Measurements from ENCODE around the gene NYNRIN. TPM values are rescaled to one million over a fixed set of nuclear protein-coding genes. Genes with fewer than 3 reads are reported as not detected.

NYNRIN gene
- 0.25 to 0.34 TPM (median 0.26 TPM) in 5 replicates for total RNA-seq (2022; extraction: Qiagen RNA extraction; ENCODE audit: low read depth)

DNA sequence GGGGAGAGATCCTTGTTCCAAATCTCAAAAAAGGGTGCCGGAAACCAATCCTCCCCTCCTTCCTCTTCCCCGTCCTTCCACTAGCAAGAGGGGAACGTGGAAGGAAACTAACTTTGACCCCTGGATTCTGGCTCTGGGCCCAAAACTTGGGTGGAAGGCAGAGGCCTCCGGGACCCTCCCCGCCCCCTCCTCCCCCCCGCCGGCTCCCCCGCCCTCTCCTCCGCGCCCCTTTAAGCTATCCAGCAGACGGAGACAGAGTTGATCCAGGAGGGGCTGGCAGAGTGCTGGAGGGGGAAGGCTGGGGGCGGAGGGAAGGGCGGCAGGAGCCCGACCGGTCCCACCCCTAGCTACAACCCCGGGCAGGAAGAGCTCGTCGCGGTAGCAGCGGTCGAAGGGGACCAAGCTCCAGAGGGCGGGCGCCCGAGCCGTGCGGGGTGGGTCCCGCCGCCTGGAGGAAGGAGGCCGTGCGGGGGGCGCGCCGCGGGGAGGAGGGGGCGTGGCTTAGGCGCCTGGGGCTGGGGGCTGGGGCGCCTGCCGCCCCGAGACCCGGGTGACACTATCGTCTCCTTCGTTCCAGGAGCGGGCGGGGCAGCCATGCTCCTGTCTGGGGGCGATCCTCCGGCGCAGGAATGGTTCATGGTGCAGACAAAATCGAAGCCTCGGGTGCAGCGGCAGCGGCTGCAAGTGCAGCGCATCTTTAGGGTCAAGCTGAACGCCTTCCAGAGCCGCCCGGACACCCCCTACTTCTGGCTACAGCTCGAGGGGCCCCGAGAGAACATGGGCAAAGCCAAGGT is at the start of gene NYNRIN:
NYNRIN (plus strand) TSS at position 351 of the 794 bp plus-strand sequence; CDS start at position 595, 244 bp downstream.

DNA sequence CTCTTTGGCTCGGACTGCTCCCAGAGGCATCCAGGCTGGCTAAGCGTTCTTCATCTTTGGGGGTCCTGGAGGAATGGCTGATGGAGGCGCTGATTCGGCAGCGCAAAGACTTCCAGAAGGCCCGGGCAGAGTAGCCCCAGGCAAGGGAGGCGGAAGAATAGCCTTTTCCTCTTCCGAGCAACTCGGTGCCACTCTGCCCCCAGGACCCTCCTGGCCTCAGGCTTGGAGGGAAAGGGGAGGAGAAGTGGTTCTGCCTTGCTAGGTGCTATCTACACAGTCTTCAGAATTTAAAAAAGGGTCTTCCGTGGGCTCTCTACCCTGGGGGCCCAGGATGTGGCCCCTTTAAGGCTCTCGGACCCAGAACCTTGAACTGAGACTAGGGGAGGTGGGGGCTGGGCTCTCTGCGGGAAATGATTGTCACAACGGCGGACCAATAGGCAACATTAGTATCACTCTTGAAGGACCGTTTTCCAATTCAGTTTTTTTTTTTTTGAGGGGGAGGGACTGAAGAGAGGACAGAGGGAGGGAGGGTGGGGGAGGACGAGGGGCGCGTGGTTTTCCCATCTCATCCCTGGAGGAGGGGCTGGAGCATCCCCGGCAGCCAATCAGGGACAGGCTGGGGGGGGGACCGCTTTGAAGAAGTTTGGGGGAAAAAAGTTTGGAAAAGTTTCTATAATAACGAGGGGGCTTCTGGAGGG is 31.1 kb upstream of the NYNRIN start, which contains the start of gene NFATC4:
NFATC4 (plus strand) TSS at position 671 of the 698 bp plus-strand sequence. CDS start 157 bp downstream, outside the sequence.

DNA sequence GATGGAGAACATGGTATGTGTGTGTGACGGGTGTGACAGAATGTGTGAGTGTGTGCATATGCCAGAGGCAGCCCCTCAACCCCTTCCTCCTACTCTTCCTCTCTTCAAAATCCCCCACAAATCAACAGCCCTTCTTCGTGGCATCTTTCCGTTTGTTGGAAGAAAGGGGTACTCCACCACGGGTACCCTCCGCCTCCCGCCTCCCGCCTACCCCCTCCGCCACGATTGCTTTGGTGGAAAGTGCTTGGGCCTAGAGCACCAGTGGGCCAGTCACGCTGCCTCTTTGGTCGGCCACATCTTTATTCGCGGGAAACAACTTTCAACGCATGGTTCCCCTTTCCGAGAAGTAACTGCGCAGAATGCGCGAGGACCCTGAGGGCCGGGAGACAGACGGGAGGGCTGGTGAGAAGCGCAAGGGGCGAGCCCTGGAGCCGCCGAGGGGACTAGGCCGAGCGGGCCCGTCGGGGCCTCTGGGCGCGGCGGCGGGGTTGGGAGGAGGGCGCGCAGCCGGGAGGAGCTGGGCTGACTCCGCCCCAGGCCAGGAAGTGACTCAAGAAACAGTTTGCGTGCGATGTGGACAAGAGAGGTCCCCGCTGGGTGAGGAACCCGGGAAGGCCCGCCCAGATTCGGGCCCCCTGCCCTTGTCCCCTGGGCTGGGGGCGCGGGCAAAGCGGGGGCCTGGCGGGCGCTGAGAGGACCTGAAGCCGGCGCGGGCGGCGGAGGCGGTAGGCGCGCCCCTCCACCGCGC is 30.8 kb downstream of the NYNRIN start, which contains the start of the genes CBLN3 and KHNYN:
CBLN3 (minus strand) TSS at position 274 of the 748 bp plus-strand sequence. CDS start 614 bp downstream, outside the sequence.
KHNYN (plus strand) TSS at position 560 of the 748 bp plus-strand sequence. CDS start 777 bp downstream, outside the sequence.

DNA sequence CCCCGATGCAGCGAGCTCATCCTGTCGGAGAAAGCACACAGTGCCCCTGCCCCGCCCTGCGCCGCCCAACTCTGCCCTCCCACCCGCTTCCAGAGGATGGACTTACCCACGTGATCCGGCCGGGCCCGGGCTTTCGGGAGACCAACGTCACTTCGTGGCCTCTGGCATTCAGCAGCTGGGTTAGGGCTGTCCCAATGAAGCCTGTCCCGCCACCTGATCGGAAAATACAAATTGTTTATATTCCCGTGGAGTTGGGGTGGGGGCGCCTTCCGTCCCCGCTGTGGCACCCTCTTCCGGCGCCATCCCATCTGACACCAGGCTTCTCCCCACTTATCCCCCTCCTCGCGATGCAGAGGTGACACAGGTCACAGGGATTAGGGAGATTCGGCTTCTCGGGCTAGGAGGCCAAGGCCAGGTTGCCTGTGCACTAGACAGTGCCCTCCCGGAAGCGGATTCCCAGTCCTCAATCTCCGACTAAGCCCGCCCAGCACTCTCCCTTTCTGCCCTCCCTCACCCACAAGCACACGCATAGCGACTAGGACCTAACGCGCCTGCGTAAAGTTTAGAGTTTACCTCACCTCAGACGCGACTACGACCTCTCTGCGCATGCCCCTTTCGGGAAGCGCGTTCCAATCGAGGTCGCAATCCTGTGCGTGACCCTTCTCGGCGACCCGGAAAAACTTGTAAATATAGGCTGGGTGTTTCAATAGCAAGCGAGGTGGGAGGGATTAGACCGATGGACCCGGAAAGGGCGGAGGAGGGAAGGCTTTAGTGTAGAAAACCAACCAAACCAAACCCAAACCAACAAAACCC is 43.6 kb downstream of the NYNRIN start, which contains the start of gene SDR39U1:
SDR39U1 (minus strand) TSS at position 537 of the 813 bp plus-strand sequence; CDS start at position 530, 7 bp downstream.

Other genes starting within 250 kb of the NYNRIN start
- 15.3 to 20.5 TPM (median 18.1 TPM) in 5 replicates for gene IRF9, start 237.7 kb upstream of the NYNRIN start, total RNA-seq (2022; extraction: Qiagen RNA extraction; ENCODE audit: low read depth)
- gene REC8, start 226.9 kb upstream of the NYNRIN start, total RNA-seq (2022; extraction: Qiagen RNA extraction; ENCODE audit: low read depth), result 3.5 to 5.5 TPM (median 5.2 TPM) in 5 replicates
- 71.7 to 83.4 TPM (median 76.3 TPM) in 5 replicates for gene IPO4, start 210.2 kb upstream of the NYNRIN start, total RNA-seq (2022; extraction: Qiagen RNA extraction; ENCODE audit: low read depth)
- 63.4 to 67.1 TPM (median 65.5 TPM) in 5 replicates for gene TM9SF1, start 203.6 kb upstream of the NYNRIN start, total RNA-seq (2022; extraction: Qiagen RNA extraction; ENCODE audit: low read depth)
- not detected in 5 replicates for gene TSSK4, start 193.3 kb upstream of the NYNRIN start, total RNA-seq (2022; extraction: Qiagen RNA extraction; ENCODE audit: low read depth)
- gene CHMP4A, start 185.5 kb upstream of the NYNRIN start, total RNA-seq (2022; extraction: Qiagen RNA extraction; ENCODE audit: low read depth), result 76.1 to 96.4 TPM (median 81.8 TPM) in 5 replicates
- 28.4 to 32.8 TPM (median 30.6 TPM) in 5 replicates for gene MDP1, start 182.9 kb upstream of the NYNRIN start, total RNA-seq (2022; extraction: Qiagen RNA extraction; ENCODE audit: low read depth)
- gene NEDD8, start 166.6 kb upstream of the NYNRIN start, total RNA-seq (2022; extraction: Qiagen RNA extraction; ENCODE audit: low read depth), result 438 to 493 TPM (median 454 TPM) in 5 replicates
- gene GMPR2, start 166.1 kb upstream of the NYNRIN start, total RNA-seq (2022; extraction: Qiagen RNA extraction; ENCODE audit: low read depth), result 55.3 to 62.7 TPM (median 61.5 TPM) in 5 replicates
- 31.8 to 38.3 TPM (median 37.1 TPM) in 5 replicates for gene TINF2, start 156.4 kb upstream of the NYNRIN start, total RNA-seq (2022; extraction: Qiagen RNA extraction; ENCODE audit: low read depth)
- gene TGM1, start 135.8 kb upstream of the NYNRIN start, total RNA-seq (2022; extraction: Qiagen RNA extraction; ENCODE audit: low read depth), result 0.81 to 1.5 TPM (median 1.2 TPM) in 5 replicates
- gene RABGGTA, start 127.4 kb upstream of the NYNRIN start, total RNA-seq (2022; extraction: Qiagen RNA extraction; ENCODE audit: low read depth), result 16.1 to 17.8 TPM (median 17.2 TPM) in 5 replicates
- gene DHRS1, start 99.2 kb upstream of the NYNRIN start, total RNA-seq (2022; extraction: Qiagen RNA extraction; ENCODE audit: low read depth), result 8.1 to 13.1 TPM (median 10.3 TPM) in 5 replicates
- gene NOP9, start 99.2 kb upstream of the NYNRIN start, total RNA-seq (2022; extraction: Qiagen RNA extraction; ENCODE audit: low read depth), result 14.8 to 17.6 TPM (median 16.2 TPM) in 5 replicates
- gene CIDEB, start 91.0 kb upstream of the NYNRIN start, total RNA-seq (2022; extraction: Qiagen RNA extraction; ENCODE audit: low read depth), result 0.17 to 0.72 TPM (median 0.19 TPM) in 5 replicates
- 2.8 to 5.1 TPM (median 4.4 TPM) in 5 replicates for gene LTB4R2, start 88.9 kb upstream of the NYNRIN start, total RNA-seq (2022; extraction: Qiagen RNA extraction; ENCODE audit: low read depth)
- gene LTB4R, start 87.5 kb upstream of the NYNRIN start, total RNA-seq (2022; extraction: Qiagen RNA extraction; ENCODE audit: low read depth), result 3.9 to 6.3 TPM (median 5.2 TPM) in 5 replicates
- gene ADCY4, start 63.9 kb upstream of the NYNRIN start, total RNA-seq (2022; extraction: Qiagen RNA extraction; ENCODE audit: low read depth), result not detected in 5 replicates
- not detected in 5 replicates for gene RIPK3, start 59.0 kb upstream of the NYNRIN start, total RNA-seq (2022; extraction: Qiagen RNA extraction; ENCODE audit: low read depth)
- gene NFATC4, start 30.8 kb upstream of the NYNRIN start, total RNA-seq (2022; extraction: Qiagen RNA extraction; ENCODE audit: low read depth), result 0.06 to 0.47 TPM (median 0.31 TPM) in 3 of 5 replicates, not detected in the others
- 1.0 to 1.7 TPM (median 1.2 TPM) in 5 replicates for gene CBLN3, start 30.7 kb downstream of the NYNRIN start, total RNA-seq (2022; extraction: Qiagen RNA extraction; ENCODE audit: low read depth)
- gene KHNYN, start 31.0 kb downstream of the NYNRIN start, total RNA-seq (2022; extraction: Qiagen RNA extraction; ENCODE audit: low read depth), result 23.4 to 28.8 TPM (median 27.6 TPM) in 5 replicates
- 42.3 to 50.6 TPM (median 48.6 TPM) in 5 replicates for gene SDR39U1, start 43.8 kb downstream of the NYNRIN start, total RNA-seq (2022; extraction: Qiagen RNA extraction; ENCODE audit: low read depth)
- gene CMA1, start 109.3 kb downstream of the NYNRIN start, total RNA-seq (2022; extraction: Qiagen RNA extraction; ENCODE audit: low read depth), result not detected in 5 replicates
- gene CTSG, start 177.2 kb downstream of the NYNRIN start, total RNA-seq (2022; extraction: Qiagen RNA extraction; ENCODE audit: low read depth), result not detected in 5 replicates
- not detected in 5 replicates for gene GZMH, start 210.7 kb downstream of the NYNRIN start, total RNA-seq (2022; extraction: Qiagen RNA extraction; ENCODE audit: low read depth)
- gene GZMB, start 235.2 kb downstream of the NYNRIN start, total RNA-seq (2022; extraction: Qiagen RNA extraction; ENCODE audit: low read depth), result not detected in 5 replicates